Measurements from ENCODE around the gene LIG4.

- TF ChIP-seq CTCF (IDR thresholded peaks at IDR 0.05) (no peak), POLR2A (IDR thresholded peaks at IDR 0.05) (no peak), POLR2AphosphoS5 (IDR thresholded peaks at IDR 0.05) (peak in 1 of 2 donors; percentile 14), EP300 (IDR thresholded peaks at IDR 0.05) (no peak)
These were observed 48.5 kb upstream of the LIG4 start for GRCh38 chr13:108263621-108264355.

Data from upper lobe of left lung (tissue), 4 donors.